WTC11 (cell line): ENCODE measurements around the gene HPS1. TPM values are rescaled to one million over a fixed set of nuclear protein-coding genes. Genes with fewer than 3 reads are reported as not detected.

Source experiments
- ATAC-seq: fragments of 200-7000 bp; cut with Tn5 transposase; 2 replicates; pipeline ENCODE4 v1.10.0; 2021; ENCODE audit warnings: mild to moderate bottlenecking, moderate library complexity
- CTCF ChIA-PET: fragments of 300-600 bp; sonication (Branson Sonifier 250); formaldehyde crosslinking; loops from one replicate; lab custom pipeline; 2021; ENCODE audit warnings: antibody characterized with exemption; lab: Charles Lee
- POLR2A ChIA-PET: fragments of 350-600 bp; sonication (Branson Sonifier 250); formaldehyde crosslinking; loops from one replicate; lab custom pipeline; 2021; ENCODE audit warnings: antibody characterized with exemption; lab: Charles Lee
- DNase-seq: peaks from one replicate; pipeline ENCODE4 v3.0.0; 2021; ENCODE audit warnings: low spot score
- H3K27ac Mint-ChIP-seq: 2 replicates; pipeline ENCODE4 v1.8.0; 2021; ENCODE audit warnings: mixed read lengths
- H3K27me3 Mint-ChIP-seq: 2 replicates; pipeline ENCODE4 v1.8.0; 2021; ENCODE audit warnings: low read depth, mild to moderate bottlenecking, moderate library complexity, mixed read lengths
- H3K36me3 Mint-ChIP-seq: 2 replicates; pipeline ENCODE4 v1.8.0; 2021; ENCODE audit warnings: mixed read lengths
- H3K4me1 Mint-ChIP-seq: 2 replicates; pipeline ENCODE4 v1.8.0; 2022; ENCODE audit warnings: mixed read lengths
- H3K4me3 Mint-ChIP-seq: 2 replicates; pipeline ENCODE4 v1.8.0; 2021; ENCODE audit warnings: mild to moderate bottlenecking, moderate library complexity, mixed read lengths
- H3K9me3 Mint-ChIP-seq: 2 replicates; pipeline ENCODE4 v1.8.0; 2021; ENCODE audit warnings: mixed read lengths
- CREB1 ChIP-seq: sonication (generic); formaldehyde crosslinking; IDR thresholded peaks from 2 replicates; pipeline ENCODE4 v1.8.0; 2023; ENCODE audit warnings: mild to moderate bottlenecking, missing genetic modification reagents
- FOXP4 ChIP-seq: sonication (generic); formaldehyde crosslinking; IDR thresholded peaks from 2 replicates; pipeline ENCODE4 v1.8.0; 2022; ENCODE audit warnings: mild to moderate bottlenecking, missing genetic modification reagents
- GABPB1 ChIP-seq: sonication (generic); formaldehyde crosslinking; IDR thresholded peaks from 2 replicates; pipeline ENCODE4 v1.8.1; 2023; ENCODE audit warnings: mild to moderate bottlenecking, missing genetic modification reagents
- GTF2I ChIP-seq: fragments of 250-450 bp; sonication (Bioruptor Pico); conservative IDR thresholded peaks from 2 replicates; pipeline ENCODE4 v1.4.0; 2021; ENCODE audit warnings: mild to moderate bottlenecking
- IRF2 ChIP-seq: sonication (generic); formaldehyde crosslinking; IDR thresholded peaks from 2 replicates; pipeline ENCODE4 v1.8.0; 2022; ENCODE audit warnings: low read depth, missing genetic modification reagents, borderline replicate concordance
- MYBL2 ChIP-seq: sonication (generic); formaldehyde crosslinking; IDR thresholded peaks from 2 replicates; pipeline ENCODE4 v1.8.1; 2023; ENCODE audit warnings: mild to moderate bottlenecking, moderate library complexity, missing genetic modification reagents
- NR2C2 ChIP-seq: sonication (generic); formaldehyde crosslinking; IDR thresholded peaks from 2 replicates; pipeline ENCODE4 v1.8.0; 2022; ENCODE audit warnings: mild to moderate bottlenecking, missing genetic modification reagents
- TEAD1 ChIP-seq: sonication (generic); formaldehyde crosslinking; IDR thresholded peaks from 2 replicates; pipeline ENCODE4 v1.8.0; 2022; ENCODE audit warnings: mild to moderate bottlenecking, missing genetic modification reagents
- ZNF232 ChIP-seq: sonication (generic); formaldehyde crosslinking; IDR thresholded peaks from 2 replicates; pipeline ENCODE4 v1.8.0; 2022; ENCODE audit warnings: mild to moderate bottlenecking, missing genetic modification reagents
- ZNF423 ChIP-seq: fragments of 250-450 bp; sonication (Bioruptor Pico); IDR thresholded peaks from 2 replicates; pipeline ENCODE4 v2.1.2; 2022; ENCODE audit warnings: mild to moderate bottlenecking, moderate library complexity
- total RNA-seq: library from RNA; stranded (reverse); gene quantifications from 3 replicates; pipeline ENCODE4 v1.2.3, GENCODE V29; 2021
- TF ChIP-seq, protein P1 (sequence below): sonication (generic); formaldehyde crosslinking; IDR thresholded peaks from 2 replicates; pipeline ENCODE4 v1.8.0; 2023; ENCODE audit warnings: missing genetic modification reagents, mild to moderate bottlenecking, borderline replicate concordance
- TF ChIP-seq, protein P2 (sequence below): fragments of 250-450 bp; sonication (Bioruptor Pico); IDR thresholded peaks from 2 replicates; pipeline ENCODE4 v1.9.0; 2021; ENCODE audit warnings: moderate library complexity, mild to moderate bottlenecking, inconsistent platforms, borderline replicate concordance
- TF ChIP-seq, protein P3 (sequence below): sonication (generic); formaldehyde crosslinking; IDR thresholded peaks from 2 replicates; pipeline ENCODE4 v1.8.0; 2022; ENCODE audit warnings: mild to moderate bottlenecking, missing genetic modification reagents

The HPS1 gene
- total RNA-seq, 1 experiment from 2014 or later: 49.3 TPM

GRCh38 chr10:98461500-98461842 lies 14.7 kb upstream of the HPS1 start:
- POLR2A ChIA-PET: no interaction called here
- ATAC-seq (no peak), DNase-seq (no peak)
- no peak for TF ChIP-seq MYBL2
- TF ChIP-seq, protein P1, sequence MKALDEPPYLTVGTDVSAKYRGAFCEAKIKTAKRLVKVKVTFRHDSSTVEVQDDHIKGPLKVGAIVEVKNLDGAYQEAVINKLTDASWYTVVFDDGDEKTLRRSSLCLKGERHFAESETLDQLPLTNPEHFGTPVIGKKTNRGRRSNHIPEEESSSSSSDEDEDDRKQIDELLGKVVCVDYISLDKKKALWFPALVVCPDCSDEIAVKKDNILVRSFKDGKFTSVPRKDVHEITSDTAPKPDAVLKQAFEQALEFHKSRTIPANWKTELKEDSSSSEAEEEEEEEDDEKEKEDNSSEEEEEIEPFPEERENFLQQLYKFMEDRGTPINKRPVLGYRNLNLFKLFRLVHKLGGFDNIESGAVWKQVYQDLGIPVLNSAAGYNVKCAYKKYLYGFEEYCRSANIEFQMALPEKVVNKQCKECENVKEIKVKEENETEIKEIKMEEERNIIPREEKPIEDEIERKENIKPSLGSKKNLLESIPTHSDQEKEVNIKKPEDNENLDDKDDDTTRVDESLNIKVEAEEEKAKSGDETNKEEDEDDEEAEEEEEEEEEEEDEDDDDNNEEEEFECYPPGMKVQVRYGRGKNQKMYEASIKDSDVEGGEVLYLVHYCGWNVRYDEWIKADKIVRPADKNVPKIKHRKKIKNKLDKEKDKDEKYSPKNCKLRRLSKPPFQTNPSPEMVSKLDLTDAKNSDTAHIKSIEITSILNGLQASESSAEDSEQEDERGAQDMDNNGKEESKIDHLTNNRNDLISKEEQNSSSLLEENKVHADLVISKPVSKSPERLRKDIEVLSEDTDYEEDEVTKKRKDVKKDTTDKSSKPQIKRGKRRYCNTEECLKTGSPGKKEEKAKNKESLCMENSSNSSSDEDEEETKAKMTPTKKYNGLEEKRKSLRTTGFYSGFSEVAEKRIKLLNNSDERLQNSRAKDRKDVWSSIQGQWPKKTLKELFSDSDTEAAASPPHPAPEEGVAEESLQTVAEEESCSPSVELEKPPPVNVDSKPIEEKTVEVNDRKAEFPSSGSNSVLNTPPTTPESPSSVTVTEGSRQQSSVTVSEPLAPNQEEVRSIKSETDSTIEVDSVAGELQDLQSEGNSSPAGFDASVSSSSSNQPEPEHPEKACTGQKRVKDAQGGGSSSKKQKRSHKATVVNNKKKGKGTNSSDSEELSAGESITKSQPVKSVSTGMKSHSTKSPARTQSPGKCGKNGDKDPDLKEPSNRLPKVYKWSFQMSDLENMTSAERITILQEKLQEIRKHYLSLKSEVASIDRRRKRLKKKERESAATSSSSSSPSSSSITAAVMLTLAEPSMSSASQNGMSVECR (CRISPR knock-in tag): no peak
- no peak for TF ChIP-seq GTF2I
- no peak for TF ChIP-seq ZNF423
- no peak for TF ChIP-seq GABPB1 (CRISPR knock-in tag)
- TF ChIP-seq, protein P2, sequence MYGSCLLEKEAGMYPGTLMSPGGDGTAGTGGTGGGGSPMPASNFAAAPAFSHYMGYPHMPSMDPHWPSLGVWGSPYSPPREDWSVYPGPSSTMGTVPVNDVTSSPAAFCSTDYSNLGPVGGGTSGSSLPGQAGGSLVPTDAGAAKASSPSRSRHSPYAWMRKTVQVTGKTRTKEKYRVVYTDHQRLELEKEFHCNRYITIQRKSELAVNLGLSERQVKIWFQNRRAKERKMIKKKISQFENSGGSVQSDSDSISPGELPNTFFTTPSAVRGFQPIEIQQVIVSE (CRISPR knock-in tag): no peak
- no peak for TF ChIP-seq TEAD1 (CRISPR knock-in tag)
- no peak for TF ChIP-seq IRF2 (CRISPR knock-in tag)
- no peak for TF ChIP-seq FOXP4 (CRISPR knock-in tag)
- no peak for TF ChIP-seq ZNF232 (CRISPR knock-in tag)
- TF ChIP-seq CREB1 (CRISPR knock-in tag): no peak
- TF ChIP-seq, protein P3, sequence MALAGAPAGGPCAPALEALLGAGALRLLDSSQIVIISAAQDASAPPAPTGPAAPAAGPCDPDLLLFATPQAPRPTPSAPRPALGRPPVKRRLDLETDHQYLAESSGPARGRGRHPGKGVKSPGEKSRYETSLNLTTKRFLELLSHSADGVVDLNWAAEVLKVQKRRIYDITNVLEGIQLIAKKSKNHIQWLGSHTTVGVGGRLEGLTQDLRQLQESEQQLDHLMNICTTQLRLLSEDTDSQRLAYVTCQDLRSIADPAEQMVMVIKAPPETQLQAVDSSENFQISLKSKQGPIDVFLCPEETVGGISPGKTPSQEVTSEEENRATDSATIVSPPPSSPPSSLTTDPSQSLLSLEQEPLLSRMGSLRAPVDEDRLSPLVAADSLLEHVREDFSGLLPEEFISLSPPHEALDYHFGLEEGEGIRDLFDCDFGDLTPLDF: no peak
- CTCF ChIA-PET: no interaction called here
- no peak overlapping the region for H3K27ac Mint-ChIP-seq
- no peaks in the 10 kb centered on the region for H3K36me3 Mint-ChIP-seq
- no peaks in the 10 kb centered on the region for H3K9me3 Mint-ChIP-seq
- H3K4me1 Mint-ChIP-seq: peaks cover 18% of the 10 kb centered on the region
- no peaks in the 10 kb centered on the region; the same call in 1 of the 2 replicates for H3K27me3 Mint-ChIP-seq
- H3K4me3 Mint-ChIP-seq: no peak overlapping the region

DNA sequence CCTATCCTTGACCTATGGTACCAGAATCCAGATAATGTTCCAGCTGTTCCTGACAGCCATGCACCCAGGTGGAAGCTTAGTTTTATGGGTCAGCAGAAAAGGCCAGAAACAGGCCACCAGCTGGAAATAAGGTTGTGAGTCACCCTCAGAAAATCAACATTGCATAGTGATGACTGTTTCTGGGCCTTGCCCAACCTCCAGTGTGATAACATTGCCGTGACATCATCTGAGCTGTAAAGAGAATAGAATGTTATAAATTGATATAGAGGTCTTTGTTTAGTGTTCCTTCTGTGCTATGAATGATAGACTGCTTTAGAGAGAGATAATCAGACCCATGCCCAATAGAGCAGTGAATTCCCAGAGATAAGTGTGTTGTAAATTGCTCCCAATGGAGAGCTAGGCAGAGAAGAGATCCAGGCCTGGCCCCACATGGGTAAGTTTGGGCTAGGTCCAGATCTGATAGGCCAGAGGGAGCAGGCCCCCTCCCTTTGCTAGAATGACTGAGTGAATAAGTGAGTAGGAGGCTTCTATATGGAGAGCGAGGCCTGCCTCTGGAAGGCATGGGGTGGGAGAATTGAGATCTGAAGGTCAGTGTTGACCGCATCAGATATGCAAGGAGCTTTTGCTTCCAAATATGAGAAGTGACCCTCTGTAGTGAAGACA lies 14.2 kb upstream of the HPS1 start:
- ATAC-seq (no peak), DNase-seq (no peak)
- Mint-ChIP-seq H3K36me3 (no peaks in the 10 kb centered on the region), H3K9me3 (no peaks in the 10 kb centered on the region), H3K4me3 (no peak overlapping the region), H3K27ac (no peak overlapping the region), H3K27me3 (no peaks in the 10 kb centered on the region; the same call in 1 of the 2 replicates), H3K4me1 (peaks cover 23% of the 10 kb centered on the region)
- TF ChIP-seq GABPB1 (CRISPR knock-in tag) (peak; percentile 77), NR2C2 (CRISPR knock-in tag) (no peak)
- ChIA-PET CTCF (no interaction called here), POLR2A (no interaction called here)
